T-helper 2 cell treated with Interferon-gamma antibody and Interleukin-4, amounts not matched to agents 5 μg/mL and 100 μg/mL, for 36 hours (primary cell): ENCODE results near the gene RIC8B.

Experiments
- DNase-seq: peaks from one replicate; pipeline ENCODE4 v3.0.0; 2021; ENCODE audit warnings: low spot score
- H3K27ac Mint-ChIP-seq: one replicate; pipeline ENCODE4 v1.8.0; 2021; ENCODE audit warnings: mild to moderate bottlenecking, mixed read lengths
- H3K27me3 Mint-ChIP-seq: one replicate; pipeline ENCODE4 v1.8.0; 2021; ENCODE audit warnings: low read depth, mixed read lengths
- H3K36me3 Mint-ChIP-seq: one replicate; pipeline ENCODE4 v1.8.0; 2021; ENCODE audit warnings: low read depth, mixed read lengths
- H3K4me1 Mint-ChIP-seq: one replicate; pipeline ENCODE4 v1.8.0; 2021; ENCODE audit warnings: low read depth, mixed read lengths
- H3K4me3 Mint-ChIP-seq: one replicate; pipeline ENCODE4 v1.8.0; 2022; ENCODE audit warnings: mild to moderate bottlenecking, moderate library complexity, mixed read lengths
- H3K9me3 Mint-ChIP-seq: one replicate; pipeline ENCODE4 v1.8.0; 2021; ENCODE audit warnings: mixed read lengths

Gene RIC8B

GRCh38 chr12:106900554-106900953, 126.1 kb downstream of the RIC8B start:
- Mint-ChIP-seq H3K4me3 (no peak overlapping the region), H3K36me3 (no peaks in the 10 kb centered on the region), H3K27me3 (peaks cover 28% of the 10 kb centered on the region), H3K9me3 (peaks cover 4% of the 10 kb centered on the region), H3K27ac (no peak overlapping the region), H3K4me1 (peaks cover 22% of the 10 kb centered on the region)
- DNase-seq: no peak

- Mint-ChIP-seq H3K4me3 (no peak overlapping the region), H3K27ac (no peak overlapping the region), H3K27me3 (peaks cover 29% of the 10 kb centered on the region), H3K4me1 (peaks cover 16% of the 10 kb centered on the region), H3K36me3 (no peaks in the 10 kb centered on the region), H3K9me3 (peaks cover under 1% of the 10 kb centered on the region)
- no peak for DNase-seq
Observed at GRCh38 chr12:106901276-106901675, 126.8 kb downstream of the RIC8B start.

DNA sequence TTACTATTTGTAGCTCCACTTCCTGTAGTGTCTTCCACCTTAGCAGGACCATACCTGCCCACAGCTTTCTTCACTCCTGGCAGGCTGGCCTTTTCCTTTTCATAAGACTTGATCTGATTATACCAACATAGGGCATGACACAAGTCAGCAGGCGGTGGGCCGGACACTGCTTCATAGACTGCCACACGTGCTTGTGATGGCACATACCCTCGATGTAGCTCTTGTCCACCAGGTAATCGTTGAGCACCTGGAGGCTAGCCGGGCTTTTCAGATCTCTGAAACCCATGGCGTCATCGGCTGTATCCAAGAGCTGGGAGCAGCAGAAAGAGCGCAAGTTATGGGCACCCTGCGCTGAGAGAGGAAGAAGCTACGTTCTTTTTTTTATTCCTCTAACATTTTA, 127.6 kb downstream of the RIC8B start:
- Mint-ChIP-seq H3K4me1 (peaks cover 16% of the 10 kb centered on the region), H3K36me3 (no peaks in the 10 kb centered on the region), H3K9me3 (no peaks in the 10 kb centered on the region), H3K4me3 (no peak overlapping the region), H3K27ac (no peak overlapping the region), H3K27me3 (peaks cover 36% of the 10 kb centered on the region)
- DNase-seq: no peak

GRCh38 chr12:106903241-106903945, 128.9 kb downstream of the RIC8B start:
- peak; percentile 75 for DNase-seq
- no peaks in the 10 kb centered on the region for H3K36me3 Mint-ChIP-seq
- no peak overlapping the region for H3K27ac Mint-ChIP-seq
- H3K4me1 Mint-ChIP-seq: peaks cover 16% of the 10 kb centered on the region
- peaks cover 36% of the 10 kb centered on the region for H3K27me3 Mint-ChIP-seq
- H3K4me3 Mint-ChIP-seq: peak overlapping the region; percentile 69
- no peaks in the 10 kb centered on the region for H3K9me3 Mint-ChIP-seq

GRCh38 chr12:106906715-106907114, 132.2 kb downstream of the RIC8B start:
- Mint-ChIP-seq H3K9me3 (no peaks in the 10 kb centered on the region), H3K27ac (no peak overlapping the region), H3K27me3 (peaks cover 21% of the 10 kb centered on the region), H3K4me3 (no peak overlapping the region), H3K4me1 (peaks cover 37% of the 10 kb centered on the region), H3K36me3 (no peaks in the 10 kb centered on the region)
- DNase-seq: no peak

GRCh38 chr12:106907411-106907810, 132.9 kb downstream of the RIC8B start:
- Mint-ChIP-seq H3K4me1 (peaks cover 37% of the 10 kb centered on the region), H3K4me3 (no peak overlapping the region), H3K9me3 (no peaks in the 10 kb centered on the region), H3K27ac (no peak overlapping the region), H3K36me3 (no peaks in the 10 kb centered on the region), H3K27me3 (peaks cover 20% of the 10 kb centered on the region)
- DNase-seq: no peak

- H3K27ac Mint-ChIP-seq: no peak overlapping the region
- H3K27me3 Mint-ChIP-seq: peaks cover 16% of the 10 kb centered on the region
- no peak overlapping the region for H3K4me3 Mint-ChIP-seq
- H3K36me3 Mint-ChIP-seq: no peaks in the 10 kb centered on the region
- H3K4me1 Mint-ChIP-seq: peaks cover 37% of the 10 kb centered on the region
- H3K9me3 Mint-ChIP-seq: no peaks in the 10 kb centered on the region
- no peak for DNase-seq
Observed at GRCh38 chr12:106907846-106908245, 133.4 kb downstream of the RIC8B start.

GRCh38 chr12:106908561-106908960, 134.1 kb downstream of the RIC8B start:
- Mint-ChIP-seq H3K4me3 (no peak overlapping the region), H3K9me3 (no peaks in the 10 kb centered on the region), H3K4me1 (peaks cover 30% of the 10 kb centered on the region), H3K36me3 (no peaks in the 10 kb centered on the region), H3K27me3 (peaks cover 14% of the 10 kb centered on the region), H3K27ac (no peak overlapping the region)
- DNase-seq: no peak

- peaks cover 39% of the 10 kb centered on the region for H3K4me1 Mint-ChIP-seq
- peak overlapping the region; percentile 21 for H3K4me3 Mint-ChIP-seq
Observed at GRCh38 chr12:106910202-106910601, 135.7 kb downstream of the RIC8B start.

DNA sequence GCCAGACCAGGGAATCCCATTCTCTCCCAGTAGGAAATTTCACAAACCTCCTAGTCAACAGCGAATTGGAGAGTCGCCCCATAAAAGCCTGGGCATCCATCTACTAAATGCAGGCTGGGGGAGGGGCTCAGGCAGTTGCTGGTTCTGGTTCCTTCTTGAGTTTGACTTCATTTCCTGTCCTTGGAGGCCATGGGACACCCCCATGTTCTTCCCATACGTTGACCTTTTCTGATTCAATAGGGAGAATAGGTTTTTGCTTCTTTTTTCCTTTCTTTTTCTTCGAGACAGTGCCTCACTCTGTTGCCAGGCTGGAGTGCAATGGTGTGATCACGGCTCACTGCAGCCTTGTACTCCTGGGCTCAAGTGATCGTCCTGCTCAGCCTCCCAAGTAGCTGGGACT, 137.1 kb downstream of the RIC8B start:
- H3K4me3 Mint-ChIP-seq: no peak overlapping the region
- peaks cover 4% of the 10 kb centered on the region for H3K27me3 Mint-ChIP-seq
- peaks cover 45% of the 10 kb centered on the region for H3K4me1 Mint-ChIP-seq
- no peak for DNase-seq
- H3K27ac Mint-ChIP-seq: no peak overlapping the region
- no peaks in the 10 kb centered on the region for H3K36me3 Mint-ChIP-seq
- no peaks in the 10 kb centered on the region for H3K9me3 Mint-ChIP-seq

More at GRCh38 chr12:106910202-106910601, 135.7 kb downstream of the RIC8B start:
- no peak for DNase-seq
- Mint-ChIP-seq H3K27me3 (peaks cover 8% of the 10 kb centered on the region), H3K27ac (no peak overlapping the region), H3K9me3 (no peaks in the 10 kb centered on the region), H3K36me3 (no peaks in the 10 kb centered on the region)

DNA sequence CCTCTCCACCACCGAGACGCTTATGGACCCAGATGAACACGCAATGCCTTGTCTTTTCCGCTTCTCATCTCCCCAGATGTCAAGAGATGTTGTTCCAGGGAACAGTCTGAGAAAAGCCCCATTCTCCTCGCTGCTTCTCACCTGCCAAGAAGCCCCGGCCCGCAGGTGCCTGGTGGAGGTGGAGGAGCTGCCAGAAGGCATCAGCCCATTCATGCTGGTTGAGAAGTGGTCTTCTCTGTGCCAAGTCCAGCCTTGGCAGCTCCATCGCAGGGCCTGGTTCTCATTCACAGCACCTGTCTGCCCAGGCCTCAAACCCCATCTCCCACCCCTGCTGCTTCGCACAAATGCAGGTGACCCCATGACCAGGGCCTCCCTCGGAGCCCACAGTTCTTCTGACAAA, 139.0 kb downstream of the RIC8B start:
- no peak for DNase-seq
- Mint-ChIP-seq H3K27ac (peak overlapping the region; percentile 26), H3K27me3 (no peaks in the 10 kb centered on the region), H3K9me3 (no peaks in the 10 kb centered on the region), H3K4me3 (no peak overlapping the region), H3K4me1 (peaks cover 36% of the 10 kb centered on the region), H3K36me3 (no peaks in the 10 kb centered on the region)

DNA sequence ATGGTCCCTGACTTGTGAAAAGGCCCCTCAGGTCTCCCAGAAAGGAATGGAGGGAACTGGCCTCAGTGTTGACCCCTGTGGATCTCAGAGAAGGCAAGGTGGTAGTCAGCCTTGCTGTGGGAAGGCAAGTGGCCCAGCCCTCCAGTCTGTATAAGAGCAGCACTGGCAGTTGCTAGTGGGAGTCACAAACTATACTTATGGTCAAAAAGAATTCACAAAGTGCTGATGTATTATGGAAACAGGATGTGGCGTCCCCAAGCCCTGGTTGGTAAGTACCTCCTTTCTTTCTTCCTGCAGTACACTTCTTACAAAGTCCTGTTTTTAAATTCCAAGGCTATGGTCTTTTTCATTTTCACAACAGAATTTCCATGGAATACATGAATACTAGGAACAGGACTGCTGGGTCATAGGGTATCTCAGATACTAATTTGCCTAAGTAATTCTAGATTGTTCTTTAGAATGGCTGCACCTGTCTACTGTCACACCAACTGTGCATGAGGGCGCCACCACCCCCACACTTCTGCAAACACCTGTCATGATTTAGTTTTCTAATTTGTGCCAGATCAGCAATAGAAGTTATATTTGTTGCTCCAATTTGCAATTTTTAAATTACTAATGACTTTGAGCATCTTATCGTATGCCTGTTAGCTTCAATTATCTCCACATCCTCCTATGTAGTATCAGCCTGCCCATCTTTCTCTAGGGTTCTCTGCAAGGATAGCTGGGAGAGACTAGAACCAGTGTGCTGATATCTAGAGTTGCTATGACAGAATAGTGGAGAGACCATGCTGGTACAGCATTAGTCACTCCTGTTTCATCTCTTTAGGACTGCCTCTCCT, 140.5 kb downstream of the RIC8B start:
- Mint-ChIP-seq H3K27ac (peak overlapping the region; percentile 88), H3K4me3 (peak overlapping the region; percentile 45), H3K27me3 (peaks cover 2% of the 10 kb centered on the region), H3K9me3 (no peaks in the 10 kb centered on the region), H3K4me1 (peaks cover 34% of the 10 kb centered on the region), H3K36me3 (no peaks in the 10 kb centered on the region)
- DNase-seq: peak; percentile 44

GRCh38 chr12:106915635-106916026, 141.1 kb downstream of the RIC8B start:
- Mint-ChIP-seq H3K27ac (peak overlapping the region; percentile 44), H3K9me3 (no peaks in the 10 kb centered on the region), H3K36me3 (no peaks in the 10 kb centered on the region), H3K27me3 (peaks cover 3% of the 10 kb centered on the region), H3K4me1 (peaks cover 28% of the 10 kb centered on the region), H3K4me3 (no peak overlapping the region)
- DNase-seq: peak; percentile 18

DNA sequence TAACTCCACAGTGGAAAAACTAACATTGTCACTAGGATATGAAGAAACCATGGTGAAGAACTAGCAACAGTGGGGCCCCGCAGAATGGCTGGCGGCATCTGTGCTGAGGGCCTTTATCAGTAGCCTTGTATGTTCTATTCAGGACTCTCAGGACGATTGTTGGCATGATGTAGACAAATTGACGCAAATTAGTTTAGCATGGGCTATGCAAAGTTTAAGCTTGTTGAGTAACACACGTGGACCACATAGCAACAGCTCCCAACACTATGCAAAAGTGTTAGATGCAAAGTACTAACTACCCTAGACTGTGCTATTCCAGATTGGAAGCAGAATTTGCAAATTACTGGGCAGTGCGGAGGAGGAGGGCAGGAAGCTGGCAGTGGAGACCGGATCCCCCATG, 143.0 kb downstream of the RIC8B start:
- H3K27me3 Mint-ChIP-seq: peaks cover 13% of the 10 kb centered on the region
- H3K9me3 Mint-ChIP-seq: no peaks in the 10 kb centered on the region
- no peak overlapping the region for H3K27ac Mint-ChIP-seq
- H3K36me3 Mint-ChIP-seq: no peaks in the 10 kb centered on the region
- no peak for DNase-seq
- H3K4me3 Mint-ChIP-seq: no peak overlapping the region
- H3K4me1 Mint-ChIP-seq: peaks cover 18% of the 10 kb centered on the region
